Endothelial cell of umbilical vein (primary cell): ENCODE data around the gene SCGN. TPM values are rescaled to one million over a fixed set of nuclear protein-coding genes. Genes with fewer than 3 reads are reported as not detected.

Experiments
- BruUV-seq: library from RNA; stranded (reverse); fragments of 400-500 nt; replicated peaks from 2 replicates; lab custom pipeline; 2021; lab: Mats Ljungman, UMichigan
- CTCF ChIA-PET: fragments of 300-600, 350-600 bp; sonication (Branson Sonifier 250); formaldehyde crosslinking; loops from one replicate; lab custom pipeline; 2021; ENCODE audit warnings: antibody characterized with exemption, inconsistent platforms; lab: Charles Lee
- POLR2A ChIA-PET: fragments of 300-600, 350-600 bp; sonication (Branson Sonifier 250); formaldehyde crosslinking; loops from one replicate; lab custom pipeline; 2021; ENCODE audit warnings: antibody characterized with exemption, inconsistent platforms; lab: Charles Lee
- DNase-seq: peaks from one replicate; pipeline ENCODE4 v3.0.0-alpha.2; 2011; ENCODE audit warnings: low read depth, low spot score
- FAIRE-seq: peaks from 2 replicates; lab custom pipeline; 2011; peaks lifted over from hg19 to GRCh38; lab: Jason Lieb, UNC
- H2AFZ ChIP-seq: 2 replicates; pipeline ENCODE4 v1.6.0; 2012; ENCODE audit warnings: low read depth, low read length, control low read depth, inconsistent platforms
- H3K27ac ChIP-seq: 2 replicates; pipeline ENCODE4 v1.5.1; 2011; ENCODE audit warnings: low read depth, mild to moderate bottlenecking, control low read depth, low read length, moderate library complexity; ENCODE audit not compliant: insufficient read depth
- H3K27me3 ChIP-seq, 2 experiments: 2 replicates each; pipeline versions ENCODE4 v1.6.0 to v1.6.1; 2011; ENCODE audit warnings: low read length in 2 of 2, mixed read lengths in 1 of 2; ENCODE audit not compliant: control insufficient read depth in 2 of 2, insufficient read depth in 2 of 2
- H3K36me3 ChIP-seq, 2 experiments: 2 replicates in 1 of 2; 3 replicates in 1 of 2; pipeline ENCODE4 v1.5.1; 2011; ENCODE audit warnings: low read length in 2 of 2, mild to moderate bottlenecking in 1 of 2, moderate library complexity in 1 of 2; ENCODE audit not compliant: control insufficient read depth in 2 of 2, insufficient read depth in 2 of 2; ENCODE audit errors: extremely low read depth in 1 of 2
- H3K4me1 ChIP-seq: 3 replicates; pipeline ENCODE4 v1.5.1; 2011; ENCODE audit warnings: mild to moderate bottlenecking, low read length; ENCODE audit not compliant: control insufficient read depth, insufficient read depth; ENCODE audit errors: extremely low read depth
- H3K4me2 ChIP-seq: 2 replicates; pipeline ENCODE4 v1.6.1; 2011; ENCODE audit warnings: low read length, control low read depth, mixed read lengths; ENCODE audit not compliant: insufficient read depth
- H3K4me3 ChIP-seq, 3 experiments: fragments of 200-600 bp in 1 of 3; sonication (generic), shearing (Covaris generic) in 1 of 3; replicated peaks in 1 of 3; 2 replicates each; pipeline ENCODE4 v1.5.1; 2011 to 2016; ENCODE audit warnings: control low read depth in 3 of 3, low read length in 3 of 3, mild to moderate bottlenecking in 2 of 3, inconsistent platforms in 1 of 3, low read depth in 1 of 3, moderate library complexity in 1 of 3; ENCODE audit not compliant: insufficient read depth in 1 of 3
- H3K79me2 ChIP-seq: 2 replicates; pipeline ENCODE4 v1.6.0; 2012; ENCODE audit warnings: low read length, inconsistent platforms; ENCODE audit not compliant: control insufficient read depth, insufficient read depth
- H3K9ac ChIP-seq: replicated peaks from 2 replicates; pipeline ENCODE3; 2011; ENCODE audit warnings: low read length, control low read depth; ENCODE audit not compliant: insufficient read depth; ENCODE audit errors: extremely low read depth
- H3K9me1 ChIP-seq: replicated peaks from 3 replicates; pipeline ENCODE4 v1.6.0; 2011; ENCODE audit warnings: mild to moderate bottlenecking, low read length; ENCODE audit not compliant: control insufficient read depth, insufficient read depth; ENCODE audit errors: extremely low read depth
- H3K9me3 ChIP-seq: replicated peaks from 2 replicates; pipeline ENCODE4 v1.5.1; 2012; ENCODE audit warnings: low read length, inconsistent platforms; ENCODE audit not compliant: control insufficient read depth, insufficient read depth
- H4K20me1 ChIP-seq: replicated peaks from 2 replicates; pipeline ENCODE3; 2011; ENCODE audit warnings: mild to moderate bottlenecking, low read length; ENCODE audit not compliant: control insufficient read depth, insufficient read depth; ENCODE audit errors: extremely low read depth
- CTCF ChIP-seq, 2 donors: IDR thresholded peaks; 1 replicate in 1 of 2; 2 replicates in 1 of 2; pipeline ENCODE4 v1.5.1; 2011; ENCODE audit warnings: low read length in 2 of 2, mild to moderate bottlenecking in 2 of 2, moderate library complexity in 2 of 2, control low read depth in 1 of 2, inconsistent platforms in 1 of 2, low read depth in 1 of 2; ENCODE audit not compliant: insufficient read depth in 1 of 2; ENCODE audit errors: extremely low read depth in 1 of 2
- EZH2 ChIP-seq: IDR thresholded peaks from 2 replicates; pipeline ENCODE4 v1.6.1; 2012; ENCODE audit warnings: borderline replicate concordance, low read depth, mild to moderate bottlenecking, moderate library complexity, low read length, inconsistent platforms; ENCODE audit not compliant: severe bottlenecking
- GATA2 ChIP-seq: IDR thresholded peaks from 2 replicates; pipeline ENCODE4 v1.7.0; 2011; ENCODE audit warnings: low read depth, mild to moderate bottlenecking, moderate library complexity, mixed read lengths, low read length; ENCODE audit not compliant: insufficient read length, insufficient read depth
- JUN ChIP-seq: IDR thresholded peaks from 2 replicates; pipeline ENCODE4 v1.6.1; 2011; ENCODE audit warnings: borderline replicate concordance, low read depth; ENCODE audit not compliant: insufficient read length, insufficient read depth
- MYC ChIP-seq: IDR thresholded peaks from one replicate; pipeline ENCODE4 v1.6.1; 2011; ENCODE audit warnings: mild to moderate bottlenecking, low read depth, low read length
- POLR2A ChIP-seq: IDR thresholded peaks from 2 replicates; pipeline ENCODE4 v1.6.1; 2012; ENCODE audit warnings: low read depth, mild to moderate bottlenecking, control low read depth, low read length
- POLR2AphosphoS5 ChIP-seq: IDR thresholded peaks from 2 replicates; pipeline ENCODE4 v1.6.1; 2012; ENCODE audit warnings: low read depth, mild to moderate bottlenecking, control low read depth, low read length, moderate library complexity; ENCODE audit not compliant: insufficient read depth
- dilution Hi-C: fragments of 300-500 bp; cut with MboI; formaldehyde crosslinking; loops from one replicate; pipeline ENCODE4 v1.15.0; 2019; ENCODE audit warnings: low sequenced_read_pairs; ENCODE audit not compliant: extremely low pct_ligation_motif_present
- intact Hi-C: fragments of 100-400 bp; cut with micrococcal nuclease; formaldehyde crosslinking; loops from one replicate; pipeline ENCODE4 v1.10.0; 2022
- polyA plus RNA-seq, 4 experiments: library from polyadenylated mRNA; depleted of rRNA in 3 of 4; stranded (reverse) in 3 of 4; unstranded in 1 of 4; fragments of >200 nt; gene quantifications; 2 replicates each; pipeline versions ENCODE4 v1.2.1 to v1.2.3, GENCODE V29; 2011 to 2012; ENCODE audit warnings: missing spikeins in 1 of 4
- total RNA-seq: library from RNA; stranded (reverse); gene quantifications from 2 replicates; pipeline ENCODE4 v1.2.3, GENCODE V29; 2021

Gene SCGN
- total and polyA plus RNA-seq, 2 donors (not counting 3 experiments of a cell fraction or from before 2014, with no cell fraction given), result not detected

DNA sequence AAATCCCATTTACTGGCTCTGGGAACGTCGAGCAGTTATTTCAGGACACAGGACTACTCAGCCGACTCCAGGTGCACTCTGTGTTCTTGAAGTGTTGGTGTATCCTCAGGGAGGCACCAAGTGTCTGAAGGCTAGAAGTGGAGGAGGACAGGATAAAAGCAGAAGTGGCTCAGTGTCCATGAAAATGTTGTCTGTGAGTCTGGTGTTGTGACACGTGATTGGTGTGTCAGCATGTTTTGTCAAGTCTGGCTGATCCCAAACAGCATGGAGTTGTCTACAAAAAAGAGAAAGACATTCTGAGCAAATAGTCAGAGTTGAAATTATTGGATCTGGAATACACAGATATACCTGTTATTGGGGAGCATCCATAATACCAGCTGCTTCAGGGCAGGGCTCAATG is 30.3 kb downstream of the SCGN start:
- no peaks in the 10 kb centered on the region for H3K36me3 ChIP-seq
- CTCF ChIA-PET, result interaction anchor here (1.2 kb wide), 1 partner anchor 33 kb away, joined by 3 read pairs; no protein-coding TSS in a partner anchor
- dilution Hi-C loops, result no loop called here
- H2AFZ ChIP-seq, result no peak overlapping the region
- POLR2A ChIA-PET, result no interaction called here
- H3K27ac ChIP-seq, result no peak overlapping the region
- no peaks in the 10 kb centered on the region for H3K4me1 ChIP-seq
- no peak for FAIRE-seq
- no peak for DNase-seq
- H3K4me2 ChIP-seq, result no peak overlapping the region
- TF ChIP-seq MYC, result no peak
- no peak overlapping the region for H3K9ac ChIP-seq
- no peaks in the 10 kb centered on the region for H3K27me3 ChIP-seq
- H3K4me3 ChIP-seq, result no peak overlapping the region
- no peaks in the 10 kb centered on the region for H4K20me1 ChIP-seq
- H3K9me3 ChIP-seq, result no peaks in the 10 kb centered on the region
- intact Hi-C loops, result no loop called here
- no TSS peak for BruUV-seq
- H3K9me1 ChIP-seq, result no peaks in the 10 kb centered on the region
- no peaks in the 10 kb centered on the region for H3K79me2 ChIP-seq

GRCh38 chr6:25684565-25684964 is 32.5 kb downstream of the SCGN start:
- no peak for DNase-seq
- H3K9me1 ChIP-seq, result no peaks in the 10 kb centered on the region
- no TSS peak for BruUV-seq

More at GRCh38 chr6:25684565-25684964, 32.5 kb downstream of the SCGN start:
- Histone ChIP-seq H3K27ac (no peak overlapping the region), H3K4me2 (no peak overlapping the region), H3K4me3 (no peak overlapping the region), H3K9me3 (no peaks in the 10 kb centered on the region), H3K36me3 (no peaks in the 10 kb centered on the region), H3K4me1 (no peaks in the 10 kb centered on the region), H3K27me3 (no peaks in the 10 kb centered on the region), H4K20me1 (no peaks in the 10 kb centered on the region), H2AFZ (no peak overlapping the region), H3K79me2 (no peaks in the 10 kb centered on the region), H3K9ac (no peak overlapping the region)
- CTCF ChIA-PET, result no interaction called here
- dilution Hi-C loops (no loop called here), intact Hi-C loops (no loop called here)
- POLR2A ChIA-PET, result no interaction called here
- no peak for FAIRE-seq
- TF ChIP-seq MYC, result no peak
- no peak for TF ChIP-seq JUN
- TF ChIP-seq POLR2AphosphoS5, result no peak
- no peak for TF ChIP-seq POLR2A
- TF ChIP-seq CTCF (IDR thresholded peaks at IDR 0.05; ENCODE audit: extremely low read depth in 1 of 2, insufficient read depth in 1 of 2, low read depth in 1 of 2, low read length in 2 of 2), result no peak
- TF ChIP-seq GATA2, result no peak
- TF ChIP-seq EZH2, result no peak
